ENCODE measurements around the gene SETBP1.

The SETBP1 gene

DNA sequence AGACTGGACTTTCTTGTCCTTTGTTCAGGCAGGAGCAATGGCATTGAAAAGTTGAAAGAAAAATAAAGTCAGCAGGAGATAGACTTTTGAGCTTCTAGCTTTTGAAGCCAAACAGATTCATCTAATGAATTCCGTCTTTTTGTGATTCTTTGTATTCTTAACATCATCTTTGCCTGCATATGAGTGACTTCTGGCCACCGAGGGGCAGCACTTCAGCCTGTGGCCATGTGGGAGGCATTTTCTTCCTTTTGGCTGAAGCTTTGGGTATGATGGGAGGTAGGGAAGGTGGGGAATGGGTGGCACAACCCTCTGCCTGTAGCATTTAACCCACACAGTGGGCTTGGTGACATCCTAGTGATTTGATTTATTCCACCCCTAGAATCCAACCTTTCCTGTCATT lies 220.6 kb downstream of the SETBP1 start (continued):
- TF ChIP-seq KLF10 (tag by site-specific recombination; IDR thresholded peaks at IDR 0.05) (no peak), OSR2 (tag by site-specific recombination; IDR thresholded peaks at IDR 0.05) (no peak), ZNF48 (tag by site-specific recombination; IDR thresholded peaks at IDR 0.05) (no peak), ZNF664 (tag by site-specific recombination; IDR thresholded peaks at IDR 0.05) (no peak)
- TF ChIP-seq, protein P1, sequence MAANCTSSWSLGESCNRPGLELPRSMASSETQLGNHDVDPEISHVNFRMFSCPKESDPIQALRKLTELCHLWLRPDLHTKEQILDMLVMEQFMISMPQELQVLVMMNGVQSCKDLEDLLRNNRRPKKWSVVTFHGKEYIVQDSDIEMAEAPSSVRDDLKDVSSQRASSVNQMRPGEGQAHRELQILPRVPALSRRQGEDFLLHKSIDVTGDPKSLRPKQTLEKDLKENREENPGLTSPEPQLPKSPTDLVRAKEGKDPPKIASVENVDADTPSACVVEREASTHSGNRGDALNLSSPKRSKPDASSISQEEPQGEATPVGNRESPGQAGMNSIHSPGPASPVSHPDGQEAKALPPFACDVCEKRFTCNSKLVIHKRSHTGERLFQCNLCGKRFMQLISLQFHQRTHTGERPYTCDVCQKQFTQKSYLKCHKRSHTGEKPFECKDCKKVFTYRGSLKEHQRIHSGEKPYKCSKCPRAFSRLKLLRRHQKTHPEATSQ (tag by site-specific recombination; IDR thresholded peaks at IDR 0.05): no peak

DNA sequence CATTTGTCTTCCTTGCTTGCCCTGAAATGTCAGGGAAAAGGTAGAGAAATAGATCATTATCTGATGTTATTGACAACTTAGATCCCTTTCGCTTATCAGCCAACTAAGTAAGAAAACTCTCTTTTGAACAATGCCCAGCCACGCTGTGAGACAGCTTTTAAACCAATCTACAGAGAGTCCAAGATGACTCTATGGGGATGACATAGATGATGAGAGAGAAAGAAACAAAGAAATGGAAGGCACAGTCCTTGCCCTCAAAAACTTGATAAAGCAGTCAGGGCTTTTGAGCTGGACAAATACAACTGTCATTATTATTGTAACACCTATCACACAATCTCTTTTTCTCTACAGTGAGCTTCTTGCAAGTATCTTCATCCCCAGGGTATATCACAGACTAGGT lies 222.6 kb downstream of the SETBP1 start:
- POLR2A ChIA-PET: no interaction called here
- H3K4me1 ChIP-seq (ENCODE audit: control insufficient read depth, insufficient read depth, low read length): no peaks in the 10 kb centered on the region; the same call in 1 of the 2 replicates
- CTCF ChIA-PET: interaction anchor here (0.6 to 1.4 kb wide), 7 partner anchors 9 to 434 kb away, joined by 3 to 9 read pairs (median 3); no protein-coding TSS in a partner anchor
- no peaks in the 10 kb centered on the region for H3K36me3 ChIP-seq (ENCODE audit: control insufficient read depth in 2 of 2, insufficient read depth in 1 of 2, low read length in 2 of 2)
- no peak for TF ChIP-seq ZNF138 (tag by site-specific recombination; IDR thresholded peaks at IDR 0.05; ENCODE audit: borderline replicate concordance)
- TF ChIP-seq ZNF747 (tag by site-specific recombination; IDR thresholded peaks at IDR 0.05): no peak
- no peak overlapping the region for H3K27ac ChIP-seq (ENCODE audit: extremely low read depth, low read depth, low read length)
- H3K9me3 ChIP-seq (ENCODE audit: control insufficient read depth, insufficient read depth, low read depth, low read length): no peaks in the 10 kb centered on the region
- no peak overlapping the region for H3K4me3 ChIP-seq (ENCODE audit: low read depth, low read length)

DNA sequence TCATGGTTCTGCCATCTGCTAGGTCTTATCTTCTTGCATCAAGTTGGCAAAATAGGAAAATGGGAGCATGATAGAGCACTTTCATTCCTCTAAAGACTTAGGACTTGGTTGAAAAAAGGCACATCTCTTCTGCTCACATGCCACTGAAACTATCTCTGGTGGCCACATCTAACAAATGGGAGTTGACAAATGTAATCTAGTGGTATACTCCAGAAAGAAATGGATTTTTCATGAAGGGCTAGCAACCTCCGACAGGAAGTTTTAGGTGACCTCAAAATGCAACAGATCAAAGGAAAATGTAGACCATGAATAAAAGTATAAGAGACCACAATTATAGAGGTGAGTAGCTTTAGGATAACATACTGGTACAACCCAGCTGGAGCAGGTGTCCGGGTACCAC lies 224.1 kb downstream of the SETBP1 start:
- Histone ChIP-seq H3K27ac (ENCODE audit: extremely low read depth, low read depth, low read length) (no peak overlapping the region), H3K9me3 (ENCODE audit: control insufficient read depth, insufficient read depth, low read depth, low read length) (no peaks in the 10 kb centered on the region), H3K4me3 (ENCODE audit: low read depth, low read length) (no peak overlapping the region), H3K36me3 (ENCODE audit: control insufficient read depth in 2 of 2, insufficient read depth in 1 of 2, low read length in 2 of 2) (no peaks in the 10 kb centered on the region), H3K4me1 (ENCODE audit: control insufficient read depth, insufficient read depth, low read length) (peaks cover 4% of the 10 kb centered on the region; the same call in 1 of the 2 replicates)
- no peak for TF ChIP-seq ZNF311 (tag by site-specific recombination; IDR thresholded peaks at IDR 0.05; ENCODE audit: borderline replicate concordance)
- TF ChIP-seq ZBTB8A (tag by site-specific recombination; IDR thresholded peaks at IDR 0.05): no peak
- no peak for TF ChIP-seq ZNF146 (tag by site-specific recombination; IDR thresholded peaks at IDR 0.05)
- TF ChIP-seq, protein P2, sequence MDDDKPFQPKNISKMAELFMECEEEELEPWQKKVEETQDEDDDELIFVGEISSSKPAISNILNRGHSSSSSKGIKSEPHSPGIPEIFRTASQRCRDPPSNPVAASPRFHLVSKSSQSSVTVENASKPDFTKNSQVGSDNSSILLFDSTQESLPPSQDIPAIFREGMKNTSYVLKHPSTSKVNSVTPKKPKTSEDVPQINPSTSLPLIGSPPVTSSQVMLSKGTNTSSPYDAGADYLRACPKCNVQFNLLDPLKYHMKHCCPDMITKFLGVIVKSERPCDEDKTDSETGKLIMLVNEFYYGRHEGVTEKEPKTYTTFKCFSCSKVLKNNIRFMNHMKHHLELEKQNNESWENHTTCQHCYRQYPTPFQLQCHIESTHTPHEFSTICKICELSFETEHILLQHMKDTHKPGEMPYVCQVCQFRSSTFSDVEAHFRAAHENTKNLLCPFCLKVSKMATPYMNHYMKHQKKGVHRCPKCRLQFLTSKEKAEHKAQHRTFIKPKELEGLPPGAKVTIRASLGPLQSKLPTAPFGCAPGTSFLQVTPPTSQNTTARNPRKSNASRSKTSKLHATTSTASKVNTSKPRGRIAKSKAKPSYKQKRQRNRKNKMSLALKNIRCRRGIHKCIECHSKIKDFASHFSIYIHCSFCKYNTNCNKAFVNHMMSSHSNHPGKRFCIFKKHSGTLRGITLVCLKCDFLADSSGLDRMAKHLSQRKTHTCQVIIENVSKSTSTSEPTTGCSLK (tag by site-specific recombination; IDR thresholded peaks at IDR 0.05): no peak
- TF ChIP-seq ZNF449 (tag by site-specific recombination; IDR thresholded peaks at IDR 0.05): no peak
- TF ChIP-seq ZNF16 (tag by site-specific recombination; IDR thresholded peaks at IDR 0.05; ENCODE audit: low read depth): no peak
- TF ChIP-seq ZNF777 (tag by site-specific recombination; IDR thresholded peaks at IDR 0.05; ENCODE audit: borderline replicate concordance): no peak
- TF ChIP-seq ZNF654 (tag by site-specific recombination; IDR thresholded peaks at IDR 0.05; ENCODE audit: low read depth): no peak
- no peak for TF ChIP-seq ZNF677 (tag by site-specific recombination; IDR thresholded peaks at IDR 0.05)
- TF ChIP-seq ZNF24 (tag by site-specific recombination; IDR thresholded peaks at IDR 0.05): no peak
- no peak for TF ChIP-seq ZNF76 (tag by site-specific recombination; IDR thresholded peaks at IDR 0.05; ENCODE audit: borderline replicate concordance, low read depth)
- TF ChIP-seq ZFP69B (tag by site-specific recombination; IDR thresholded peaks at IDR 0.05): no peak
- TF ChIP-seq, protein P3, sequence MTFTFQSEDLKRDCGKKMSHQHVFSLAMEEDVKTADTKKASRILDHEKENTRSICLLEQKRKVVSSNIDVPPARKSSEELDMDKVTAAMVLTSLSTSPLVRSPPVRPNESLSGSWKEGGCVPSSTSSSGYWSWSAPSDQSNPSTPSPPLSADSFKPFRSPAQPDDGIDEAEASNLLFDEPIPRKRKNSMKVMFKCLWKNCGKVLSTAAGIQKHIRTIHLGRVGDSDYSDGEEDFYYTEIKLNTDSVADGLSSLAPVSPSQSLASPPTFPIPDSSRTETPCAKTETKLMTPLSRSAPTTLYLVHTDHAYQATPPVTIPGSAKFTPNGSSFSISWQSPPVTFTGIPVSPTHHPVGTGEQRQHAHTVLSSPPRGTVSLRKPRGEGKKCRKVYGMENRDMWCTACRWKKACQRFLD (tag by site-specific recombination; IDR thresholded peaks at IDR 0.05): no peak
- no peak for TF ChIP-seq ZNF664 (tag by site-specific recombination; IDR thresholded peaks at IDR 0.05)
- TF ChIP-seq ZNF830 (tag by site-specific recombination; IDR thresholded peaks at IDR 0.05; ENCODE audit: low read depth): no peak
- TF ChIP-seq ZNF558 (tag by site-specific recombination; IDR thresholded peaks at IDR 0.05): no peak
- TF ChIP-seq, protein P4, sequence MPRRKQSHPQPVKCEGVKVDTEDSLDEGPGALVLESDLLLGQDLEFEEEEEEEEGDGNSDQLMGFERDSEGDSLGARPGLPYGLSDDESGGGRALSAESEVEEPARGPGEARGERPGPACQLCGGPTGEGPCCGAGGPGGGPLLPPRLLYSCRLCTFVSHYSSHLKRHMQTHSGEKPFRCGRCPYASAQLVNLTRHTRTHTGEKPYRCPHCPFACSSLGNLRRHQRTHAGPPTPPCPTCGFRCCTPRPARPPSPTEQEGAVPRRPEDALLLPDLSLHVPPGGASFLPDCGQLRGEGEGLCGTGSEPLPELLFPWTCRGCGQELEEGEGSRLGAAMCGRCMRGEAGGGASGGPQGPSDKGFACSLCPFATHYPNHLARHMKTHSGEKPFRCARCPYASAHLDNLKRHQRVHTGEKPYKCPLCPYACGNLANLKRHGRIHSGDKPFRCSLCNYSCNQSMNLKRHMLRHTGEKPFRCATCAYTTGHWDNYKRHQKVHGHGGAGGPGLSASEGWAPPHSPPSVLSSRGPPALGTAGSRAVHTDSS (tag by site-specific recombination; IDR thresholded peaks at IDR 0.05): no peak
- TF ChIP-seq ZBTB10 (tag by site-specific recombination; IDR thresholded peaks at IDR 0.05): no peak
- CTCF ChIA-PET: interaction anchor here (0.6 kb wide), 1 partner anchor 581 kb away, joined by 4 read pairs; no protein-coding TSS in a partner anchor
- POLR2A ChIA-PET: no interaction called here
